Activated T-helper 2 cell treated with anti-CD3 and anti-CD28 coated beads, Interferon-gamma antibody, Interleukin-2, Interleukin-4, amounts not matched to agents 10 μg/mL and 5 μg/mL and 100 μg/mL, durations not matched to agents 14 hours and 24 hours and 36 hours (primary cell): ENCODE measurements around the gene PCDH12. TPM values are rescaled to one million over a fixed set of nuclear protein-coding genes. Genes with fewer than 3 reads are reported as not detected.

Source experiments
- DNase-seq: peaks from one replicate; pipeline ENCODE4 v3.0.0; 2021; ENCODE audit warnings: low spot score
- H3K27ac Mint-ChIP-seq: one replicate; pipeline ENCODE4 v1.8.0; 2021; ENCODE audit warnings: mixed read lengths
- H3K27me3 Mint-ChIP-seq: one replicate; pipeline ENCODE4 v1.8.0; 2021; ENCODE audit warnings: low read depth, mixed read lengths
- H3K36me3 Mint-ChIP-seq: one replicate; pipeline ENCODE4 v1.8.0; 2021; ENCODE audit warnings: low read depth, mixed read lengths
- H3K4me1 Mint-ChIP-seq: one replicate; pipeline ENCODE4 v1.8.0; 2021; ENCODE audit warnings: low read depth, mixed read lengths
- H3K4me3 Mint-ChIP-seq: one replicate; pipeline ENCODE4 v1.8.0; 2021; ENCODE audit warnings: low read depth, mild to moderate bottlenecking, moderate library complexity, mixed read lengths
- H3K9me3 Mint-ChIP-seq: one replicate; pipeline ENCODE4 v1.8.0; 2021; ENCODE audit warnings: mixed read lengths
- intact Hi-C: fragments of 100-400 bp; cut with micrococcal nuclease; formaldehyde crosslinking; loops from one replicate; pipeline ENCODE4 v1.15.1; 2023
- total RNA-seq: library from RNA; stranded (reverse); gene quantifications from 2 replicates; pipeline ENCODE4 v1.2.3, GENCODE V29; 2022

Gene PCDH12
- total RNA-seq, 1 donor from 2014 or later = 1.1 TPM

GRCh38 chr5:141945511-141946051, 12.4 kb downstream of the PCDH12 start:
- peaks cover 12% of the 10 kb centered on the region for H3K36me3 Mint-ChIP-seq
- H3K27me3 Mint-ChIP-seq = no peaks in the 10 kb centered on the region
- no peak for DNase-seq
- no peak overlapping the region for H3K27ac Mint-ChIP-seq
- no peak overlapping the region for H3K4me3 Mint-ChIP-seq
- intact Hi-C loops = no loop called here
- no peaks in the 10 kb centered on the region for H3K9me3 Mint-ChIP-seq
- H3K4me1 Mint-ChIP-seq = peaks cover 14% of the 10 kb centered on the region

DNA sequence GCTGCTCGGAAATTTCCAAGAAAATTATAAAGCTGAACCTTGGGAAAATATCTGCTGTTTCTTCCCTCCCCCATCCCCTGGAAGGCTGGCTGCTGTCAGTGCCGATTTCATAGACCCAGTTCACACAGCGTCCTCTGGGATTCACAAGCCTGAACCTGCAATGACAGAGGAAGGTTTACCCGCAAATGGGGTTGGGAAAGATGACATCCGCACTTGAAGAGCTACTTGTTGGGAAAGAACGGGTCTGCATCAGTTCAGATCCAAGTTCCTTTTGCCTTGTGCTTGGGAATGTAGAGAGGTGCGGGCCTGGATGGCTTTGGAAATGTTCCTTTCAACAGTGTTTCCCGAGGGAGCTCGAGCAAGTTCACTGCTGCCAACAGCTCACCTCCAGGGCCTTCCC, 13.9 kb downstream of the PCDH12 start:
- Mint-ChIP-seq H3K27ac (no peak overlapping the region), H3K4me3 (no peak overlapping the region), H3K36me3 (peaks cover 22% of the 10 kb centered on the region), H3K9me3 (no peaks in the 10 kb centered on the region), H3K4me1 (peaks cover 13% of the 10 kb centered on the region), H3K27me3 (no peaks in the 10 kb centered on the region)
- DNase-seq = no peak
- intact Hi-C loops = no loop called here

DNA sequence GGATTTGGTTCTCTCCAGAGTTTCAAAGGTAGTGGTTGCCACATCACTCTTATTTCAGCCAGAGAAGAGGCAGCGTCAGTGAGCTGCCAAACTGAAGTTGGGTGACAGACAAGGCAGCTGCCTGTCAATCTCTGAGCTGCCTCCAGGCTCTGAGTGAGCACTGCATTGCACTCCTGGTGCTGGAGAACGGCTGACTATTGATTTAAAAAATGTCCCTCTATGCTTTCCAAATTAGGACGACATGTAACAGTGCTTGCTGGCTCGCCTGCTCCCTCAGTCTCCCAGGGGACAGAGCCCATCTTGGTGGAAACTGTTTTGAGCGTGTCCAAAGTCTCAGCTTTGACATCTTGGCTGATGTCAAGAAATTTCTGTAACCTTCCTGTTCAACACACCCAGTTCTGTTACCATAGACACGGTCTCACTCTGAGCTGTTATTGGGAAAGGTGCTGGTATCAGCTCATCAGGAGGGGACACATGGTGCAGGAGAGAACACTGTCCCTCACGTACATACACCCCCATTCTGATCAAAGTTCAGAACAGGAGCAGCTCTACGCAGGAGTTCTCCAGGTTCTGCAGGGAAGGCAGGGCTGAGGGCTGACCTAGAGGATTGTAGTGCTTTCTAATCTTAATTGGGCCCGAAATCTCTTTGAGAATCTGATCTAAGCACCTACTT, 15.7 kb downstream of the PCDH12 start:
- Mint-ChIP-seq H3K36me3 (peaks cover 29% of the 10 kb centered on the region), H3K4me1 (peaks cover 13% of the 10 kb centered on the region), H3K27me3 (no peaks in the 10 kb centered on the region), H3K27ac (no peak overlapping the region), H3K9me3 (no peaks in the 10 kb centered on the region), H3K4me3 (no peak overlapping the region)
- intact Hi-C loops = no loop called here
- no peak for DNase-seq

GRCh38 chr5:141941779-141942178, 16.2 kb downstream of the PCDH12 start:
- no peak for DNase-seq
- H3K4me3 Mint-ChIP-seq = no peak overlapping the region
- H3K27ac Mint-ChIP-seq = no peak overlapping the region
- H3K27me3 Mint-ChIP-seq = no peaks in the 10 kb centered on the region
- intact Hi-C loops = no loop called here
- H3K4me1 Mint-ChIP-seq = peaks cover 13% of the 10 kb centered on the region
- H3K36me3 Mint-ChIP-seq = peaks cover 29% of the 10 kb centered on the region
- no peaks in the 10 kb centered on the region for H3K9me3 Mint-ChIP-seq

GRCh38 chr5:141941307-141941706, 16.7 kb downstream of the PCDH12 start:
- Mint-ChIP-seq H3K27me3 (no peaks in the 10 kb centered on the region), H3K4me3 (no peak overlapping the region), H3K27ac (no peak overlapping the region), H3K36me3 (peaks cover 29% of the 10 kb centered on the region), H3K9me3 (no peaks in the 10 kb centered on the region), H3K4me1 (peaks cover 13% of the 10 kb centered on the region)
- DNase-seq = no peak
- intact Hi-C loops = no loop called here

GRCh38 chr5:141940695-141941271, 17.2 kb downstream of the PCDH12 start:
- peaks cover 32% of the 10 kb centered on the region for H3K36me3 Mint-ChIP-seq
- H3K27me3 Mint-ChIP-seq = no peaks in the 10 kb centered on the region
- no peak overlapping the region for H3K27ac Mint-ChIP-seq
- intact Hi-C loops = no loop called here
- peaks cover 13% of the 10 kb centered on the region for H3K4me1 Mint-ChIP-seq
- H3K9me3 Mint-ChIP-seq = no peaks in the 10 kb centered on the region
- H3K4me3 Mint-ChIP-seq = no peak overlapping the region
- DNase-seq = no peak

GRCh38 chr5:141935538-141935937, 22.5 kb downstream of the PCDH12 start:
- Mint-ChIP-seq H3K27me3 (no peaks in the 10 kb centered on the region), H3K36me3 (peaks cover 63% of the 10 kb centered on the region), H3K4me3 (no peak overlapping the region), H3K27ac (no peak overlapping the region), H3K9me3 (no peaks in the 10 kb centered on the region), H3K4me1 (peaks cover 1% of the 10 kb centered on the region)
- DNase-seq = no peak
- intact Hi-C loops = no loop called here

- H3K27ac Mint-ChIP-seq = no peak overlapping the region
- H3K36me3 Mint-ChIP-seq = peaks cover 65% of the 10 kb centered on the region
- no peak for DNase-seq
- H3K4me1 Mint-ChIP-seq = no peaks in the 10 kb centered on the region
- intact Hi-C loops = no loop called here
- no peak overlapping the region for H3K4me3 Mint-ChIP-seq
- no peaks in the 10 kb centered on the region for H3K27me3 Mint-ChIP-seq
- H3K9me3 Mint-ChIP-seq = no peaks in the 10 kb centered on the region
Observed at GRCh38 chr5:141934099-141934844, 23.7 kb downstream of the PCDH12 start.

- Mint-ChIP-seq H3K36me3 (peaks cover 68% of the 10 kb centered on the region), H3K4me3 (no peak overlapping the region), H3K9me3 (no peaks in the 10 kb centered on the region), H3K27me3 (no peaks in the 10 kb centered on the region), H3K4me1 (no peaks in the 10 kb centered on the region), H3K27ac (no peak overlapping the region)
- intact Hi-C loops = no loop called here
- DNase-seq = no peak
Observed at GRCh38 chr5:141933151-141933550, 24.9 kb downstream of the PCDH12 start.

GRCh38 chr5:141931694-141932093, 26.3 kb downstream of the PCDH12 start:
- no peak overlapping the region for H3K4me3 Mint-ChIP-seq
- H3K27ac Mint-ChIP-seq = no peak overlapping the region
- peaks cover 1% of the 10 kb centered on the region for H3K4me1 Mint-ChIP-seq
- H3K27me3 Mint-ChIP-seq = no peaks in the 10 kb centered on the region
- no peak for DNase-seq
- intact Hi-C loops = no loop called here
- no peaks in the 10 kb centered on the region for H3K9me3 Mint-ChIP-seq
- peaks cover 80% of the 10 kb centered on the region for H3K36me3 Mint-ChIP-seq

DNA sequence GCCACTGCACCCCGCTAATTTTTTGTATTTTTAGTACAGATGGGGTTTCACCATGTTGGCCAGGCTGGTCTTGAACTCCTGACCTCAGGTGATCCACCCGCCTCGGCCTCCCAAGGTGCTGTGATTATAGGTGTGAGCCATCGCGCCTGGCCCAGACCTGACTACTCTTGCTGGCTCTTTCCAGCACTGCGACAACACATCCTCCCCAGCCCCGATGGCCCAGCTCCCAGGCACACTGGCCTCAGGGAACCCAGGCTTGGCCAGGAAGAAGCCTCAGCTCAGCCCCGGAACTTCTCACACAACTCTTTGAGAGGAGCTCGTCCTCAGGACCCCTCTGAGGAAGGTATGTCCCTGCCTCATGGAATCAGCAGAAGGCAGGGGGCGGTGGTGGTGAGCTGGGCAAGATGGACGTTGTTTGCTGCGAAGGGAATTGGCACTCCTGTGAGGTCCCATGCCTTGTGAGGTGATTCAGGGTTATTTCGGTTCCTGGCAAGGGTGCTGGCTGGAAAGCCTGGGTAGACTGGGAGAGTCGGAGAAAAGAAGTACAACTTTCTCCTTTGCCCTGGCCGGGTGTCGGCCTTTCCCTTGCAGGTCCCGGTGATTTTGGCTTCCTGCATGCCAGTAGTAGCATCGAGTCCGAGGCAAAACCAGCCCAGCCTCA, 28.5 kb downstream of the PCDH12 start:
- DNase-seq = no peak
- Mint-ChIP-seq H3K27me3 (no peaks in the 10 kb centered on the region), H3K4me1 (peaks cover 7% of the 10 kb centered on the region), H3K36me3 (peaks cover 79% of the 10 kb centered on the region), H3K9me3 (no peaks in the 10 kb centered on the region), H3K27ac (no peak overlapping the region), H3K4me3 (no peak overlapping the region)
- intact Hi-C loops = no loop called here

GRCh38 chr5:141928051-141928450, 30.0 kb downstream of the PCDH12 start:
- Mint-ChIP-seq H3K4me1 (peaks cover 9% of the 10 kb centered on the region), H3K36me3 (peaks cover 73% of the 10 kb centered on the region), H3K27me3 (no peaks in the 10 kb centered on the region), H3K27ac (no peak overlapping the region), H3K9me3 (no peaks in the 10 kb centered on the region), H3K4me3 (no peak overlapping the region)
- intact Hi-C loops = no loop called here
- DNase-seq = no peak
